Neural cell (in vitro differentiated cells): Measurements from ENCODE around the gene LEMD2. TPM values are rescaled to one million over a fixed set of nuclear protein-coding genes. Genes with fewer than 3 reads are reported as not detected.

Experiments
- H2AFZ ChIP-seq: fragments of 200-600, 300-800 bp; sonication (generic), shearing (Covaris generic); 2 replicates; pipeline ENCODE4 v1.6.0; 2014; ENCODE audit warnings: low read depth, mild to moderate bottlenecking, antibody characterized with exemption, low read length, moderate library complexity
- H3F3A ChIP-seq: fragments of 200-600 bp; shearing (Covaris generic); 2 replicates; pipeline ENCODE4 v1.6.1; 2016; ENCODE audit warnings: mild to moderate bottlenecking, moderate library complexity, mixed read lengths, antibody characterized with exemption, low read length; ENCODE audit not compliant: insufficient read depth, poor library complexity, severe bottlenecking
- H3K27ac ChIP-seq: fragments of 200-600, 300-800 bp; sonication (generic), shearing (Covaris generic); 2 replicates; pipeline ENCODE4 v1.5.1; 2014; ENCODE audit warnings: mild to moderate bottlenecking, low read length, moderate library complexity
- H3K27me3 ChIP-seq: fragments of 300-800, 200-600 bp; sonication (generic), shearing (Covaris generic); 2 replicates; pipeline ENCODE4 v1.6.0; 2014; ENCODE audit warnings: mild to moderate bottlenecking, low read depth, low read length, moderate library complexity; ENCODE audit not compliant: insufficient read depth
- H3K36me3 ChIP-seq: fragments of 300-800, 200-600 bp; sonication (generic), shearing (Covaris generic); 2 replicates; pipeline ENCODE4 v1.5.1; 2014; ENCODE audit warnings: mild to moderate bottlenecking, antibody characterized with exemption, low read length, moderate library complexity; ENCODE audit not compliant: insufficient read depth
- H3K4me2 ChIP-seq: fragments of 300-800, 200-600 bp; sonication (generic), shearing (Covaris generic); 2 replicates; pipeline ENCODE4 v1.6.0; 2014; ENCODE audit warnings: mild to moderate bottlenecking, low read length
- H3K4me3 ChIP-seq: fragments of 300-800, 200-600 bp; sonication (generic), shearing (Covaris generic); 2 replicates; pipeline ENCODE4 v1.5.1; 2014; ENCODE audit warnings: mild to moderate bottlenecking, low read length, moderate library complexity
- H3K79me2 ChIP-seq: fragments of 200-600 bp; shearing (Covaris generic); replicated peaks from 2 replicates; pipeline ENCODE4 v1.6.0; 2014; ENCODE audit warnings: mild to moderate bottlenecking, low read length, moderate library complexity; ENCODE audit not compliant: insufficient read depth
- H3K9ac ChIP-seq: fragments of 300-800, 200-600 bp; sonication (generic), shearing (Covaris generic); 2 replicates; pipeline ENCODE4 v1.6.1; 2016; ENCODE audit warnings: mild to moderate bottlenecking, low read length, mixed read lengths
- H3K9me2 ChIP-seq: fragments of 200-600 bp; shearing (Covaris generic); 2 replicates; pipeline ENCODE4 v1.6.1; 2016; ENCODE audit warnings: mild to moderate bottlenecking, low read length, mixed read lengths; ENCODE audit not compliant: insufficient read depth
- H3K9me3 ChIP-seq: fragments of 200-600, 300-800 bp; sonication (generic), shearing (Covaris generic); 2 replicates; pipeline ENCODE4 v1.6.1; 2016; ENCODE audit warnings: mild to moderate bottlenecking, mixed run types, low read length, moderate library complexity, mixed read lengths
- H4K20me1 ChIP-seq: fragments of 200-600 bp; shearing (Covaris generic); 2 replicates; pipeline ENCODE4 v1.6.1; 2016; ENCODE audit warnings: mild to moderate bottlenecking, mixed run types; ENCODE audit not compliant: insufficient read depth
- CTCF ChIP-seq: fragments of 450-650 bp; IDR thresholded peaks from 2 replicates; pipeline ENCODE4 v1.5.1; 2014; ENCODE audit warnings: antibody characterized with exemption, mild to moderate bottlenecking, moderate library complexity; ENCODE audit not compliant: poor library complexity, severe bottlenecking
- EP300 ChIP-seq: fragments of 450-650 bp; conservative IDR thresholded peaks from 2 replicates; pipeline ENCODE4 v1.6.1; 2014; ENCODE audit warnings: antibody characterized with exemption, mild to moderate bottlenecking, moderate library complexity; ENCODE audit not compliant: poor library complexity, severe bottlenecking
- EZH2 ChIP-seq: fragments of 200-600, 300-800 bp; shearing (Covaris generic), sonication (generic); IDR thresholded peaks from 2 replicates; pipeline ENCODE4 v1.6.1; 2014; ENCODE audit warnings: antibody characterized with exemption, low read length, borderline replicate concordance, mild to moderate bottlenecking; ENCODE audit not compliant: insufficient read depth, poor library complexity, severe bottlenecking
- MXI1 ChIP-seq: fragments of 450-650 bp; conservative IDR thresholded peaks from 2 replicates; pipeline ENCODE4 v1.6.1; 2014; ENCODE audit warnings: antibody characterized with exemption, mild to moderate bottlenecking; ENCODE audit not compliant: poor library complexity, severe bottlenecking
- POLR2AphosphoS5 ChIP-seq: IDR thresholded peaks from 2 replicates; pipeline ENCODE4 v1.6.1; 2012
- RAD21 ChIP-seq: fragments of 450-650 bp; conservative IDR thresholded peaks from 2 replicates; pipeline ENCODE4 v1.6.1; 2014; ENCODE audit warnings: antibody characterized with exemption, mild to moderate bottlenecking, moderate library complexity
- REST ChIP-seq: IDR thresholded peaks from 2 replicates; pipeline ENCODE4 v1.6.1; 2012; ENCODE audit warnings: borderline replicate concordance
- SMC3 ChIP-seq: fragments of 450-650 bp; conservative IDR thresholded peaks from 2 replicates; pipeline ENCODE4 v1.6.1; 2014; ENCODE audit warnings: antibody characterized with exemption, mild to moderate bottlenecking, moderate library complexity; ENCODE audit not compliant: poor library complexity
- TAF1 ChIP-seq: IDR thresholded peaks from 2 replicates; pipeline ENCODE4 v1.6.1; 2012; ENCODE audit warnings: low read depth
- polyA plus RNA-seq: library from polyadenylated mRNA; depleted of rRNA; stranded (reverse); fragments of >200 nt; gene quantifications from 2 replicates; pipeline ENCODE4 v1.2.3, GENCODE V29; 2014

The LEMD2 gene
- polyA plus RNA-seq, 1 donor from 2014 or later: 84.6 TPM

GRCh38 chr6:33755070-33755869 lies 33.7 kb downstream of the LEMD2 start:
- no peak overlapping the region for H3K27ac ChIP-seq
- H3K4me3 ChIP-seq: no peak overlapping the region
- TF ChIP-seq EZH2 (no peak), RAD21 (no peak), MXI1 (no peak), REST (no peak), EP300 (no peak), POLR2AphosphoS5 (no peak), TAF1 (no peak)
- H3K9me2 ChIP-seq: no peaks in the 10 kb centered on the region
- no peaks in the 10 kb centered on the region for H4K20me1 ChIP-seq
- H3F3A ChIP-seq: no peaks in the 10 kb centered on the region
- H3K27me3 ChIP-seq: no peaks in the 10 kb centered on the region
- H3K9ac ChIP-seq: no peak overlapping the region
- no peaks in the 10 kb centered on the region for H3K9me3 ChIP-seq
- H3K4me2 ChIP-seq: no peak overlapping the region
- no peaks in the 10 kb centered on the region for H3K79me2 ChIP-seq
- H2AFZ ChIP-seq: no peak overlapping the region
- no peaks in the 10 kb centered on the region for H3K36me3 ChIP-seq

GRCh38 chr6:33754222-33754621 lies 34.7 kb downstream of the LEMD2 start:
- no peak overlapping the region for H2AFZ ChIP-seq
- H3K9me3 ChIP-seq: no peaks in the 10 kb centered on the region
- H3K4me3 ChIP-seq: no peak overlapping the region
- no peak overlapping the region for H3K27ac ChIP-seq
- H3K9me2 ChIP-seq: no peaks in the 10 kb centered on the region
- H3K4me2 ChIP-seq: no peak overlapping the region
- no peak overlapping the region for H3K9ac ChIP-seq
- H3K27me3 ChIP-seq: no peaks in the 10 kb centered on the region
- no peaks in the 10 kb centered on the region for H4K20me1 ChIP-seq
- H3K79me2 ChIP-seq: no peaks in the 10 kb centered on the region
- no peaks in the 10 kb centered on the region for H3F3A ChIP-seq
- no peaks in the 10 kb centered on the region for H3K36me3 ChIP-seq
- no peak for TF ChIP-seq REST
- no peak for TF ChIP-seq EP300
- no peak for TF ChIP-seq MXI1
- TF ChIP-seq RAD21: no peak
- TF ChIP-seq SMC3: no peak
- no peak for TF ChIP-seq EZH2
- TF ChIP-seq CTCF: no peak
- TF ChIP-seq TAF1: no peak
